ENCODE measurements around the gene ACSF2. TPM values are rescaled to one million over a fixed set of nuclear protein-coding genes. Genes with fewer than 3 reads are reported as not detected.

Gene ACSF2
- total and polyA plus RNA-seq, 2 of the 13 experiments (the other 11 are each of a cell fraction or from before 2014, with no cell fraction given) = 87.3 to 109 TPM

- TF ChIP-seq SRY (CRISPR knock-in tag; IDR thresholded peaks at IDR 0.05) = no peak
- no peak for TF ChIP-seq PLSCR1 (CRISPR knock-in tag; IDR thresholded peaks at IDR 0.05; ENCODE audit: borderline replicate concordance)
- TF ChIP-seq KMT2A (CRISPR knock-in tag; IDR thresholded peaks at IDR 0.05) = no peak
- TF ChIP-seq IKZF5 (CRISPR knock-in tag; IDR thresholded peaks at IDR 0.05) = no peak
- TF ChIP-seq ZKSCAN5 (CRISPR knock-in tag; IDR thresholded peaks at IDR 0.05) = no peak
- no peak for TF ChIP-seq ATF7 (IDR thresholded peaks at IDR 0.05)
- no peak for TF ChIP-seq ATF7 (CRISPR knock-in tag; IDR thresholded peaks at IDR 0.05)
- peak; percentile 60; the same call in 1 of the 2 replicates for TF ChIP-seq MED1 (CRISPR knock-in tag; IDR thresholded peaks at IDR 0.05)
- no peak for TF ChIP-seq KLF12 (CRISPR knock-in tag; IDR thresholded peaks at IDR 0.05; ENCODE audit: borderline replicate concordance)
- no peak for TF ChIP-seq MBNL3 (CRISPR knock-in tag; conservative IDR thresholded peaks at IDR 0.05)
- TF ChIP-seq MLLT10 (CRISPR knock-in tag; IDR thresholded peaks at IDR 0.05) = no peak
- no peak for TF ChIP-seq TOE1 (CRISPR knock-in tag; IDR thresholded peaks at IDR 0.05)
- no peak for TF ChIP-seq ZNF354B (CRISPR knock-in tag; IDR thresholded peaks at IDR 0.05)
- 0 out of 2 replicates have a peak, but pooled peaks have one; percentile 22 for TF ChIP-seq MIXL1 (CRISPR knock-in tag; IDR thresholded peaks at IDR 0.05)
- peak; percentile 59; the same call in 1 of the 2 replicates for TF ChIP-seq ELF3 (CRISPR knock-in tag; IDR thresholded peaks at IDR 0.05)
- peak; percentile 47 for TF ChIP-seq PHF5A (CRISPR knock-in tag; IDR thresholded peaks at IDR 0.05; ENCODE audit: low read depth, unreplicated experiment)
- TF ChIP-seq ZNF512B (CRISPR knock-in tag; IDR thresholded peaks at IDR 0.05; ENCODE audit: borderline replicate concordance) = no peak
- no peak for TF ChIP-seq CENPT (CRISPR knock-in tag; IDR thresholded peaks at IDR 0.05; ENCODE audit: low read depth)
- no peak for TF ChIP-seq ZNF30 (CRISPR knock-in tag; IDR thresholded peaks at IDR 0.05)
- TF ChIP-seq ZNF230 (CRISPR knock-in tag; IDR thresholded peaks at IDR 0.05) = no peak; the same call in 1 of the 2 replicates
- TF ChIP-seq ZNF530 (CRISPR knock-in tag; IDR thresholded peaks at IDR 0.05; ENCODE audit: low read depth) = no peak
- TF ChIP-seq ZC3H4 (CRISPR knock-in tag; IDR thresholded peaks at IDR 0.05; ENCODE audit: borderline replicate concordance) = no peak
- no peak for TF ChIP-seq ZEB1 (IDR thresholded peaks at IDR 0.05; ENCODE audit: insufficient replicate concordance, low read depth)
- 0 out of 2 replicates have a peak, but pooled peaks have one; percentile 26 for TF ChIP-seq FOSL2 (CRISPR knock-in tag; IDR thresholded peaks at IDR 0.05)
- peak; percentile 43; the same call in 1 of the 2 replicates for TF ChIP-seq MIER3 (CRISPR knock-in tag; IDR thresholded peaks at IDR 0.05; ENCODE audit: borderline replicate concordance)
- no peak for TF ChIP-seq PREB (CRISPR knock-in tag; IDR thresholded peaks at IDR 0.05)
Observed at GRCh38 chr17:50476545-50477315, 50.7 kb downstream of the ACSF2 start (continued).

Measured in HepG2 (cell line).